ENCODE measurements around the gene GINM1.

GRCh38 chr6:149627672-149628071 is 61.5 kb downstream of the GINM1 start:
- TF ChIP-seq SP1 (IDR thresholded peaks at IDR 0.05) = no peak
- no peak for TF ChIP-seq ARNT (IDR thresholded peaks at IDR 0.05)
- no peak for TF ChIP-seq NFRKB (IDR thresholded peaks at IDR 0.05)
- TF ChIP-seq SUZ12 (IDR thresholded peaks at IDR 0.05) = no peak
- TF ChIP-seq BHLHE40 (IDR thresholded peaks at IDR 0.05; ENCODE audit: borderline replicate concordance) = no peak
- TF ChIP-seq FOXK2 (IDR thresholded peaks at IDR 0.05) = no peak
- no peak for TF ChIP-seq ZNF384 (IDR thresholded peaks at IDR 0.05)
- TF ChIP-seq CTBP1 (IDR thresholded peaks at IDR 0.05; ENCODE audit: borderline replicate concordance) = no peak
- TF ChIP-seq ELF4 (IDR thresholded peaks at IDR 0.05) = no peak
- no peak for TF ChIP-seq L3MBTL2 (conservative IDR thresholded peaks at IDR 0.05)

All from HEK293T (cell line).